ENCODE results near the gene ZCCHC24. TPM values are rescaled to one million over a fixed set of nuclear protein-coding genes. Genes with fewer than 3 reads are reported as not detected.

Gene ZCCHC24
- total and polyA plus RNA-seq, 7 donors = 11.2 to 112 (median 43.0) TPM

GRCh38 chr10:79376078-79376628, 69.3 kb downstream of the ZCCHC24 start:
- peaks cover 29% of the 10 kb centered on the region for H3K4me1 ChIP-seq
- no peaks in the 10 kb centered on the region for H3K36me3 ChIP-seq (ENCODE audit: insufficient read depth in 1 of 2, low read depth in 1 of 2)
- WGBS, 3 donors = 83 to 87% (median 84%) methylated on average over 11 of the region's 11 CpGs
- no peak for TF ChIP-seq CTCF (IDR thresholded peaks at IDR 0.05)
- H3K27me3 ChIP-seq (ENCODE audit: insufficient read depth in 3 of 3, low read length in 2 of 3) = no peaks in the 10 kb centered on the region
- DNase-seq = peak in 1 of 2 donors; percentile 36
- peaks cover 5% of the 10 kb centered on the region for H3K9me3 ChIP-seq
- no peak overlapping the region for H3K27ac ChIP-seq
- no peak overlapping the region for H3K4me3 ChIP-seq
- no peak for ATAC-seq
- intact Hi-C loops (cut with DNase I) = loop anchor here (10.0 kb wide), 2 partner anchors 229 to 549 kb away; no protein-coding TSS in a partner anchor

GRCh38 chr10:79375321-79376077, 69.9 kb downstream of the ZCCHC24 start:
- Histone ChIP-seq H3K27me3 (ENCODE audit: insufficient read depth in 3 of 3, low read length in 2 of 3) (no peaks in the 10 kb centered on the region), H3K4me1 (peaks cover 24% of the 10 kb centered on the region), H3K4me3 (no peak overlapping the region), H3K36me3 (ENCODE audit: insufficient read depth in 1 of 2, low read depth in 1 of 2) (no peaks in the 10 kb centered on the region), H3K9me3 (peaks cover 10% of the 10 kb centered on the region), H3K27ac (no peak overlapping the region)
- 83 to 86% (median 84%) methylated on average over 6 of the region's 6 CpGs for WGBS, 3 donors
- ATAC-seq (no peak), DNase-seq (peak in 1 of 2 donors; percentile 46)
- intact Hi-C loops (cut with DNase I) = loop anchor here (2.0 to 10.0 kb wide), 5 partner anchors 91 to 549 kb away; no protein-coding TSS in a partner anchor
- TF ChIP-seq CTCF (IDR thresholded peaks at IDR 0.05) = no peak

- H3K27ac ChIP-seq = no peak overlapping the region
These were observed 70.9 kb downstream of the ZCCHC24 start for GRCh38 chr10:79374312-79375191.

More at GRCh38 chr10:79374312-79375191, 70.9 kb downstream of the ZCCHC24 start:
- Histone ChIP-seq H3K4me3 (no peak overlapping the region), H3K9me3 (peaks cover 16% of the 10 kb centered on the region), H3K27me3 (ENCODE audit: insufficient read depth in 3 of 3, low read length in 2 of 3) (no peaks in the 10 kb centered on the region), H3K36me3 (ENCODE audit: insufficient read depth in 1 of 2, low read depth in 1 of 2) (no peaks in the 10 kb centered on the region), H3K4me1 (peaks cover 15% of the 10 kb centered on the region)
- intact Hi-C loops (cut with DNase I) = loop anchor here (1.0 to 10.0 kb wide), 6 partner anchors 92 to 550 kb away; no protein-coding TSS in a partner anchor
- ATAC-seq (peak; percentile 55 to 80 (median 72)), DNase-seq (peak; percentile 80 to 90)
- peak; percentile 99 for TF ChIP-seq CTCF (IDR thresholded peaks at IDR 0.05)
- 8 to 12% (median 10%) methylated on average over 7 of the region's 7 CpGs for WGBS, 3 donors
